GM19035 (cell line): Measurements from ENCODE around the gene ANKRD44.

ENCODE experiments used
- ATAC-seq: cut with Tn5 transposase; IDR thresholded peaks from one replicate; pipeline ENCODE4 v1.9.1; 2021; ENCODE audit not compliant: unreplicated experiment

ANKRD44 gene

DNA sequence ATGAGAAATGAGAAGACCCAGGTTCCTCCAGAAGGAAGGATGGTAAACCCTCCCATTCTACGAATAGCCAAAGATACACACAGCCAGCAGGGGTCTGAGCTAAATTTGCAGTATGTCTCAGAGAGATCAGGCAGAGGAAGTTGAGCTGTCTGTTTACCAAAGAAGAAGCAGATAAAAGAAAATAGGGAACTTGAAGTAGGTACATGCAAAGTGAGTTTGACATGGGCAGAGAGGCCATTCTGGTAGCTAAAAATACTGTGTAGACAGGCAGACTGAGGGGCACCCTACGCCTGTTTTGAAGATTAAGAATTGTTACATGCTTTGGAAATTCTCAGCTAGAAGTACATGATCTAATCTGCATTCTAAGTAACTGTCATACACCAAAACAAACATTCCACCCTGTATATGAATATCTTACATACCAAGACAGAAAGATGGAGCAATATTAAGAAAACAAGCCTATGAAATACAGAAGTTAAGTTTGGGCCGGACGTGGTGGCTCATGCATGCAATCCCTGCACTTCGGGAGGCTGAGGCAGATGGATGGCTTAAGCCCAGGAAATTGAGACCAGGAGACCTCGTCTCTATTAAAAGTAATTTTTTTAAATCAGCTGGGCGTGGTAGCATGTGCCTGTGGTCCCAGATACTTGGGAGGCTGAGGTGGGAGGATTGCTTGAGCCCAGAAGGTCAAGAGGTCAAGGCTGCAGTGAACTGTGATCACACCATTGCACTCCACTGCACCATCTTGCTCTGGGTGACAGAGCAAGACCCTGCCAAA, 157.9 kb downstream of the ANKRD44 start:
- peak; percentile 82 for ATAC-seq

- no peak for ATAC-seq
Observed at GRCh38 chr2:197149546-197149945, 161.0 kb downstream of the ANKRD44 start.

DNA sequence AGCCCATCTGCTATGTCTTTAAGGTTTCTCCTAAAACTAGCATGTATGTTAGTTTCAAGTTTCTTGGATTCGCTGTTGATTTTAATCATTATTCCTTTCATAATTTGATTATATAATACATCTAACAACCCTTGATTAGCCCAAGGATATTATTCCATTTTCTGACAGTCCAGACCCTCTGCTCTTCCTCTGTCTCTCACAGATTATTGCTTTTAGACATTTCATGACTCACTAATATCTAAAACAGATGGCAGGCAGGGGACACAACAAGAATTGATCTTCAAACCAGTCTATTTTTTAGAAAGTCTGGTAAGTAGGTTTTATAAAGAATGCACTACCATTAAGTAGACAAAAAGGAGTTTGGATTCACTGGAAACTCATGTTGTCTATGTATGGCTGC, 162.2 kb downstream of the ANKRD44 start:
- ATAC-seq = no peak

- no peak for ATAC-seq
Observed at GRCh38 chr2:197147942-197148341, 162.6 kb downstream of the ANKRD44 start.

DNA sequence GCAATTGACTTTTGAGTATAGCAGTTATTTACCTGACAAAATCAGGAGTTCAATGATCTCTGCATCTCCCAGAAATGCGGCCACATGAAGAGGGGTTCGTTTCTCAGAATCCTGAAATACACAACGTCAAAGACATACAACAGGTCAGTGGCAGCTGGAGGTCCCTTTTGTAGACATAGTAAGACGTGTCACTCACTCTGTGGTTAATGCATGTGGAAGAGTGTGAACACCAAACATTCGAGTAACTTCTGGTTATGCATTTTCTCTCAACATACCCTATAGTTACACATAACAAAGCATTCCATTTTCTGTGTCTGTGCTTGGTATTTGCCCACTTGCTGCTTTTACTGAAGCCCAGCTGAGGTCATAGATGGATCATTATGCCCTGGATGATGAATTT, 163.6 kb downstream of the ANKRD44 start:
- no peak for ATAC-seq

GRCh38 chr2:197145471-197146056, 165.0 kb downstream of the ANKRD44 start:
- peak; percentile 86 for ATAC-seq

- no peak for ATAC-seq
Observed at GRCh38 chr2:197144183-197144582, 166.4 kb downstream of the ANKRD44 start.

GRCh38 chr2:197141702-197142473, 168.7 kb downstream of the ANKRD44 start:
- ATAC-seq = no peak

DNA sequence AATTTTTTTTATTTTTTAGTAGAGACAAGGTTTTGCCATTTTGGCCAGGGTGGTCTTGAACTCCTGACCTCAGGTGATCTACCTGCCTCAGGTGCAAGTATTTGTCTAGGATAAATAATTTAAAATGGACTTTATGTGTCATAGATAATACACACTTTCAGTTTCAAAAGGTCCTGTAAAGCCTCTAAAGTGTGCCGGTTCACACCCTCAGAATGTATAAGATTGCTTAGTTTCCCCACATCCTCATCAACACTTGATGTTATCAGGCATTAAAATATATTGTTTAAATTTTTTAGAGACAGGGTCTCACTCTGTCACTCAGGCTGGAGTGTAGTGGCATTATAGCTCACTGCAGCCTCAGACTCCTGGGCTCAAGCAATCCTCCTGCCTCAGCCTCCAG, 170.5 kb downstream of the ANKRD44 start:
- no peak for ATAC-seq

- ATAC-seq = no peak
Observed at GRCh38 chr2:197138506-197138905, 172.1 kb downstream of the ANKRD44 start.

- ATAC-seq = no peak
Observed at GRCh38 chr2:197137826-197138477, 172.6 kb downstream of the ANKRD44 start.

GRCh38 chr2:197137231-197137630, 173.3 kb downstream of the ANKRD44 start:
- ATAC-seq = no peak

DNA sequence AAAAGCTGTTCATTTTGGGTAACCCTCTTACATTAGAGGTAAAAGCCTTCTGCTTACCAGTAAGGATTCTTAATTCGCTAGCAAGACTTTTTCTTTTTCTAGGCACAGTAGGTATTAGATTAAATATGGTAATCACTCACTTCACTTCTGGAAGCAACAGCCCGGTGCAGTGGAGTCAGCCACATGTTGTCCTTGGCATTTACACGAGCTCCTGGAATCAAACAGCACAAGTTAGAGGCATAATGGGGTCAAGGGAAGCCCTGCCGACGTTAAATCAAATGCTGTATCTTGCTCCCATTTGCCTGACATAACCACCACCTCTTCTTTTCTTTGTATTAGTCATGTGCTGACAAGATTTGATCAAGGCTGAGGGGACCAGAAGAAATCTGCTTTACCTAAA, 174.1 kb downstream of the ANKRD44 start:
- ATAC-seq = no peak

GRCh38 chr2:197135806-197136205, 174.8 kb downstream of the ANKRD44 start:
- no peak for ATAC-seq

DNA sequence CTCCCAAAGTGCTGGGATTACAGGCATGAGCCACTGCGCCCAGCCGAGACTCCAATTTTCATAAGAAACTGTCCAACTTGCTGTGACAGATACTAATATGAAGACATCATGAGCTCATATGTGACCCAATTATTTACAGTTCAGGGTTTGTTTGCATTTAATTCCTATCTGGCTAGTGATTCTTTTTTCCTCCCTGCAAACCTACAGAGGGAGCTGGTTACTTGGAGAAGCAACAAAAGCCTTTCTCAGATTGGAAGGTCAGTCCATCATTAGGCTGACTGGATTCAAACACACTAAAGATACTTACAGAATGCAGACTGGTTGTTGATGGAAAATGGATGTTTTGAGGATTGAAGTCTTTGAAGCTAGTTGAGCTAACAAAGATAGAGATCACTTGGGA, 176.4 kb downstream of the ANKRD44 start:
- ATAC-seq = no peak

DNA sequence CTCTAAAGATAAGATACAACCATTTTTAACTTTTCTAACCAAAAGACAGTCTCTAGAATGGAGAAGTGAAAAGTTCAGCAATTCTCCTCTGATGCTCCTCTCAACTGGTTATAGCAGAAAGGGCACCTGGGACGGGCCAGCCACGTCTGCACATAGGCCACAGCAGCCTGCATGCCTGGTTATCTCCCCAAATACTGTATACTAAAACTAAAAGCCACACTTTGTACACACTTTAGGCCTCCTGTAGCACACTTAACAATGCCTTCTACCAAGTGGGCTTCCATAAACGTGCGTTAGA, 179.1 kb downstream of the ANKRD44 start:
- ATAC-seq = peak; percentile 71

DNA sequence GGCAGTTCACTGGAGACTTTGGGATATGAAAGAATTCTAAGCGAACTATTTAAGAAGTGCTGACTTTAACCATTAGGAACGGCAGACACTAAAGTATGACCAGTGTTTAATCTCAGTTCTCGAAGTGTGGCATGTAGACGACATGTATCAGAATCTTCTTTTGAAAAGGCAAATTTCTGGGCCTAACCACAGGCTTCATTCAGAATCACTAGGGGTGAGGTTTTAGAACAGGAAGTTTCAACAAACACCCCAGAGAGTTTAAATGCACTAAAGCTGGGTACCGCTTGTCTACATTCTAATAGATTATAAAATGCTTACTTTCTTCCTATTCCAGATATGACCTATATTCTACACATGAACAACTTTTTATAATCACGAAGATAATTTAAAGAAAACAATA, 180.3 kb downstream of the ANKRD44 start:
- peak; percentile 79 for ATAC-seq

GRCh38 chr2:197128897-197129296, 181.7 kb downstream of the ANKRD44 start:
- no peak for ATAC-seq

GRCh38 chr2:197128126-197128525, 182.5 kb downstream of the ANKRD44 start:
- ATAC-seq = no peak

- no peak for ATAC-seq
Observed at GRCh38 chr2:197126630-197127352, 183.8 kb downstream of the ANKRD44 start.
